NCI-H510A (cell line): ENCODE measurements around the gene SPTA1.
"Not testable (repeated sequence)": the region's sequence is repeated elsewhere in the genome, so short reads cannot be mapped to it uniquely, and the experiment has no call there.

Source experiments
- DNase-seq: peaks from one replicate; lab custom pipeline; 2025; lab: John Stamatoyannopoulos, UW

Gene SPTA1

GRCh38 chr1:158686111-158687009 lies at the start of gene SPTA1:
TSS of gene SPTA1 (minus strand) at chr1:158686715. CDS start at chr1:158686517, 198 bp downstream.
- DNase-seq, result no peak

- no peak for DNase-seq
Measured at GRCh38 chr1:158735848-158736247, 49.3 kb upstream of the SPTA1 start.

GRCh38 chr1:158732524-158732923 lies 46.0 kb upstream of the SPTA1 start:
- no peak for DNase-seq

GRCh38 chr1:158731707-158732106 lies 45.2 kb upstream of the SPTA1 start:
- DNase-seq, result no peak

GRCh38 chr1:158730453-158730852 lies 43.9 kb upstream of the SPTA1 start:
- no peak for DNase-seq

GRCh38 chr1:158728510-158729225 lies 42.2 kb upstream of the SPTA1 start:
- no peak for DNase-seq

GRCh38 chr1:158724442-158724841 lies 37.9 kb upstream of the SPTA1 start:
- DNase-seq, result no peak

GRCh38 chr1:158720620-158721019 lies 34.1 kb upstream of the SPTA1 start, which contains the start of gene OR6K3:
TSS of gene OR6K3 (minus strand) at chr1:158720720. CDS start at chr1:158718115, 2,605 bp downstream.
- no peak for DNase-seq

- no peak for DNase-seq
Measured at GRCh38 chr1:158719664-158720063, 33.1 kb upstream of the SPTA1 start.

- no peak for DNase-seq
Measured at GRCh38 chr1:158717344-158717743, 30.8 kb upstream of the SPTA1 start.

- no peak for DNase-seq
Measured at GRCh38 chr1:158716335-158716734, 29.8 kb upstream of the SPTA1 start.

- no peak for DNase-seq
Measured at GRCh38 chr1:158714754-158715153, 28.2 kb upstream of the SPTA1 start.

- DNase-seq, result no peak
Measured at GRCh38 chr1:158711098-158711497, 24.6 kb upstream of the SPTA1 start.

GRCh38 chr1:158706096-158706495 lies 19.6 kb upstream of the SPTA1 start:
- DNase-seq, result no peak

GRCh38 chr1:158700552-158700951 lies 14.0 kb upstream of the SPTA1 start, which contains the start of gene OR6K2:
TSS of gene OR6K2 (minus strand) at chr1:158700652. CDS start at chr1:158700652, 0 bp downstream.
- DNase-seq, result no peak

GRCh38 chr1:158694596-158694995 lies 8.1 kb upstream of the SPTA1 start:
- no peak for DNase-seq

GRCh38 chr1:158692356-158692755 lies 5.8 kb upstream of the SPTA1 start:
- no peak for DNase-seq

- no peak for DNase-seq
Measured at GRCh38 chr1:158691907-158692306, 5.4 kb upstream of the SPTA1 start.

GRCh38 chr1:158691149-158691548 lies 4.6 kb upstream of the SPTA1 start:
- not testable (repeated sequence) for DNase-seq

- DNase-seq, result no peak
Measured at GRCh38 chr1:158689875-158690274, 3.4 kb upstream of the SPTA1 start.

- no peak for DNase-seq
Measured at GRCh38 chr1:158689110-158689509, 2.6 kb upstream of the SPTA1 start.

GRCh38 chr1:158688343-158688742 lies 1.8 kb upstream of the SPTA1 start:
- DNase-seq, result not testable (repeated sequence)

GRCh38 chr1:158687037-158687436 lies 522 bp upstream of the SPTA1 start:
- no peak for DNase-seq
